CD4-positive, CD25-positive, alpha-beta regulatory T cell (primary cell): Measurements from ENCODE around the gene CHST6. TPM values are rescaled to one million over a fixed set of nuclear protein-coding genes. Genes with fewer than 3 reads are reported as not detected.
"Not testable (repeated sequence)": the region's sequence is repeated elsewhere in the genome, so short reads cannot be mapped to it uniquely, and the experiment has no call there.

Source experiments
- ATAC-seq, 2 donors: fragments of 150-1000 bp; cut with Tn5 transposase; one replicate each; pipeline ENCODE4 v1.10.0; 2021; ENCODE audit warnings: low read depth in 2 of 2, moderate number of reproducible peaks in 2 of 2, moderate library complexity in 1 of 2
- DNase-seq, 3 donors: peaks; one replicate each; pipeline versions ENCODE4 v3.0.0 to v3.0.0-alpha.2; 2012 to 2022; ENCODE audit warnings: mixed read lengths in 1 of 3
- H3K27ac ChIP-seq: one replicate; pipeline ENCODE4 v1.7.0; 2013; ENCODE audit warnings: mild to moderate bottlenecking, low read length; ENCODE audit not compliant: insufficient read depth, poor library complexity, severe bottlenecking
- H3K27me3 ChIP-seq: one replicate; pipeline ENCODE4 v1.7.0; 2013; ENCODE audit warnings: low read length; ENCODE audit not compliant: control insufficient read depth, insufficient read depth
- H3K36me3 ChIP-seq: one replicate; pipeline ENCODE4 v1.7.0; 2013; ENCODE audit warnings: mild to moderate bottlenecking, low read length, moderate library complexity; ENCODE audit not compliant: control insufficient read depth, insufficient read depth
- H3K4me1 ChIP-seq: 2 replicates; pipeline ENCODE4 v1.7.0; 2013; ENCODE audit warnings: mild to moderate bottlenecking, low read length; ENCODE audit not compliant: insufficient read depth, control insufficient read depth, poor library complexity, severe bottlenecking
- H3K4me3 ChIP-seq: one replicate; pipeline ENCODE4 v1.7.0; 2013; ENCODE audit warnings: low read depth, mild to moderate bottlenecking, low read length, moderate library complexity
- H3K9me3 ChIP-seq, 2 experiments: 1 replicate in 1 of 2; 2 replicates in 1 of 2; pipeline ENCODE4 v1.7.0; 2013; ENCODE audit warnings: low read length in 2 of 2, mild to moderate bottlenecking in 1 of 2, moderate library complexity in 1 of 2; ENCODE audit not compliant: control insufficient read depth in 2 of 2
- H3K27ac Mint-ChIP-seq, 3 donors: one replicate each; pipeline ENCODE4 v1.8.0; 2020 to 2022; ENCODE audit warnings: mild to moderate bottlenecking in 3 of 3, mixed read lengths in 3 of 3, moderate library complexity in 2 of 3
- H3K27me3 Mint-ChIP-seq: one replicate; pipeline ENCODE4 v1.8.0; 2022; ENCODE audit warnings: mild to moderate bottlenecking, mixed read lengths
- H3K36me3 Mint-ChIP-seq: one replicate; pipeline ENCODE4 v1.8.0; 2020; ENCODE audit warnings: mixed read lengths
- H3K4me1 Mint-ChIP-seq, 4 donors: one replicate each; pipeline ENCODE4 v1.8.0; 2020 to 2022; ENCODE audit warnings: mixed read lengths in 4 of 4, mild to moderate bottlenecking in 1 of 4
- H3K4me3 Mint-ChIP-seq, 4 donors: one replicate each; pipeline ENCODE4 v1.8.0; 2020 to 2022; ENCODE audit warnings: mild to moderate bottlenecking in 4 of 4, mixed read lengths in 4 of 4, moderate library complexity in 3 of 4
- H3K9me3 Mint-ChIP-seq, 7 donors: one replicate each; pipeline ENCODE4 v1.8.0; 2020 to 2022; ENCODE audit warnings: mixed read lengths in 7 of 7, mild to moderate bottlenecking in 3 of 7, moderate library complexity in 2 of 7
- polyA plus RNA-seq, 4 donors: library from polyadenylated mRNA; unstranded; fragments of 300-500 nt; fragmentation: Illumina TruSeq; gene quantifications; one replicate each; pipeline ENCODE4 v1.2.3, GENCODE V29; 2021
- total RNA-seq: library from RNA; stranded (reverse); gene quantifications from one replicate; pipeline ENCODE4 v1.2.3, GENCODE V29; 2022

Gene CHST6
- total and polyA plus RNA-seq, 5 donors from 2014 or later = not detected

DNA sequence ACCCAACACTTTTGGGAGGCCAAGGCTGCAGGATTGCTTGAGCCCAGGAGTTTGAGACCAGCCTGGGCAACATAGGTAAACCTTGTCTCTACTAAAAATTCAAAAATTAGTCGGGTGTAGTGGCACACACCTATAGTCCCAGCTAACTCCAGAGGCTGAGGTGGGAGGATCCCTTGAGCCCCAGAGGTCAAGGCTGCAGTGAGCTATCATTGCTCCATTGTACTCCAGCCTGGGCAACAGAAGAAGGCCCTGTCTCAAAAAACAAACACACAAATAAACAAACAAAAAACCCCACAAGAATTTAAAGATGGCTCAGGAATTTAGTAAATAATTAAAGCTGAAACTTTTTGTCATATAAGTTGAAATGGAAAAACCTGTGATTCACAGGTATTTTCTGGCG lies 28.5 kb downstream of the CHST6 start:
- H3K36me3 ChIP-seq = no peaks in the 10 kb centered on the region
- no peak overlapping the region for H3K27ac ChIP-seq
- no peak overlapping the region for H3K27ac Mint-ChIP-seq
- H3K36me3 Mint-ChIP-seq = no peaks in the 10 kb centered on the region
- no peak overlapping the region for H3K4me3 ChIP-seq
- ATAC-seq (no peak), DNase-seq (no peak)
- H3K9me3 Mint-ChIP-seq = peaks cover 0 to 2% (median 0%) of the 10 kb centered on the region in 7 donors
- H3K27me3 ChIP-seq = no peaks in the 10 kb centered on the region
- peak overlapping the region in 1 of 4 donors; percentile 34 for H3K4me3 Mint-ChIP-seq
- H3K4me1 Mint-ChIP-seq = peaks cover 16 to 28% (median 21%) of the 10 kb centered on the region in 4 donors
- H3K27me3 Mint-ChIP-seq = peaks cover 19% of the 10 kb centered on the region
- no peaks in the 10 kb centered on the region for H3K9me3 ChIP-seq
- H3K4me1 ChIP-seq = peaks cover 19% of the 10 kb centered on the region

DNA sequence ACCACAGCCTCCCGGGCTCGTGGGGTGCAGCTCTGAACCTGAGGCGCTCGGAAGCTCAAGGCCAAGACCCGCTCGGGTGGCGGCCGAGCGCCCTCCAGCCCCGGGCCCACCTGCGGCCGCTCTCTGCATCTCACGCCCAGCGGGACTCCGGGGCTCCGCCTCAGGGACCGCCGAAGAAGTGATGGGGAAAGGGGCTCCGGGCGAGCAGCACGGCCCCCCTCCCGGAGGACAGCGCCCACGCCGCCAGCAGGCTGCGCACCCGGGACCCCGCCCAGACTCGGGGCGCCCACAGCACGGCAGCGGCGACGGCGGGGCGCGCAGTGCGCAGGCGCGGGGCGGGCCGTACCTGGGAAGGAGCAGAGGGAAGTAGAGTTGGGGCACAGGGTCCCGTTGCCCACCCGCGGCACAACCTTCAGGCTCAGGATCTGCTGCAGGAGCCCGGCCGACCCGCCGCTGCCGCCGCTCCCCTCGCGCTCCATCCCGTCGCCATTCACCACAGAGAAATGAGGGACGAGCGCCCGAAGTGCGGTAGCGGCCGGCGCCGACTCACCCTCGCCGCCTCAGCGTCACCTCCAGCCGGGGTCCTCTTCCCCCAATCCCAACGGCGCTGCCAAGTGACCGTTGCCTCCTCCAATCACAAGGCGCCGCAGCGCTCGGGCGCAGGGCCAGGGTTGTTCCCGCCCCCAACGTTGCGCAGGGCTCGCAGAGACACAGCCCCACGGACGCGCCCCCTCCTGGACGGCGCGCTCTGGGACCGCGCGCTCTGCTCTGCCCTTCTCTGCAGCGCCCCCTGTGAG lies 30.9 kb downstream of the CHST6 start, which contains the start of gene TMEM170A:
Gene TMEM170A (minus strand): TSS at position 568 of the 797 bp plus-strand sequence. CDS start 89 bp downstream, at position 479.
- Mint-ChIP-seq H3K4me3 (peak within 1 kb of the TSS; percentile 92 to 96 (median 94)), H3K27me3 (peaks cover 13% of the 10 kb centered on the region), H3K36me3 (peaks cover 10% of the 10 kb centered on the region), H3K4me1 (peaks cover 24 to 51% (median 41%) of the 10 kb centered on the region in 4 donors), H3K27ac (peak within 1 kb of the TSS; percentile 95 to 96 (median 96)), H3K9me3 (peaks cover 0 to 2% (median 0%) of the 10 kb centered on the region in 7 donors)
- ATAC-seq (peak; percentile 89 to 93), DNase-seq (peak; percentile 98 to 99 (median 98))
- Histone ChIP-seq H3K9me3 (no peaks in the 10 kb centered on the region), H3K4me3 (peak within 1 kb of the TSS; percentile 84), H3K27me3 (no peaks in the 10 kb centered on the region), H3K27ac (peak within 1 kb of the TSS; percentile 98), H3K4me1 (peaks cover 35% of the 10 kb centered on the region), H3K36me3 (no peaks in the 10 kb centered on the region)

DNA sequence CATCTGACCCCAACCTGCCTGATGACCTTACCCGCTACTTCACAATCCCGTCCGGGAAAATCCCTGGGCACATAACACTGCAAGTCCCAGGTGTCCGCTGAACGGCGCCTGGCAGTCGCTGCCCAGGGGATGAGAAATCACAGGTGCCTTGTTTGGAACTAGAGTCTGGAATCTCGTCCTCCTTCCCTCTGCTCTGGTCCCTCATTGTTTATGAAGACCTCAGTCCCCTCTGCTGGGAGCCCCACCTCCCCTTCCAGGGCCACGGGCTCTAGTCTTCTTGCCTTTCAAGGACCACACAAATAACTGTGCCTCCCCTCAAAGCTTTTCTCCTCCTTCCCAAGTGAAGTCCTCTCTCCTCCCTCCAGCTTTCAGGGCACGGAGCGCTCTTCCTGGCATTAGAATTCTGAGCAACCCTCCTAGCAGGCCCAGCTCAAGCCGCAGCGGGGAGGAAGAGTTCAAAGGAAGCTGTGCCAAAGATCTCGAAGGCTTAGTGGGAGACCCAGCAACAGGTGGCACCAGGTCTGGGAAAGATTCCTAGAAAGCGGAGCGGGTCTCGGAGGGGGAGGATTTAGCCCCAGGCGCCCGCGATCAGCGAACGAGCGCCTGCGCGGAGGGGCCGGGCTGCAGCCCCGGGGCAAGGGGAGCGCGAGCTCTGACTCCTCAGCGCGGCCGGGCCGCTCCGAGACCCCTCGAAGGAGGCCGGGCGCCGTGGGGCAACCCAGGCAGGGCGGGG lies 31.7 kb downstream of the CHST6 start:
- peaks cover 35% of the 10 kb centered on the region for H3K4me1 ChIP-seq
- H3K27me3 ChIP-seq, DNase-seq, H3K9me3 ChIP-seq, H3K36me3 Mint-ChIP-seq, ATAC-seq, H3K36me3 ChIP-seq, H3K9me3 Mint-ChIP-seq: not testable (repeated sequence)
- peak overlapping the region; percentile 95 to 96 (median 96) for H3K27ac Mint-ChIP-seq
- H3K4me1 Mint-ChIP-seq = peaks cover 24 to 59% (median 42%) of the 10 kb centered on the region in 4 donors
- H3K27ac ChIP-seq = peak overlapping the region; percentile 98
- H3K4me3 ChIP-seq = peak overlapping the region; percentile 84
- peaks cover 13% of the 10 kb centered on the region for H3K27me3 Mint-ChIP-seq
- peak overlapping the region; percentile 92 to 96 (median 94) for H3K4me3 Mint-ChIP-seq

DNA sequence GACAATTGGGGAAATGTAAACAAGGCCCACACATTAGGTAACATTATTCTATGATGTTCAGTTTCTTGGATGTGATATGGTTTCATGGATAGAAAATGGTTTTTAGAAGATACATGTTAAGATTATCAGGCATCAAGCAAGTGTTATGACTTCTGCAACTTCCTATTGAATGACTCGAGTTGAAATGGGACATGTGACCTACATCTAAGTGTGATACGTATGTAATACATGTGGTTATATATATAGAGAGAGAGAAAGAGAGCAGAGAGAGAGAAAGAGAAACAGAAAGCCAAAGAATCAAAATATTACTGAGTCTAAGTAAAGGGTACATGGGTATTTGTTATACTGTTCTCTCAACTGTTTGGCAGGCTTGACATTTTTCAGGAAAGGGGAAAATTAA lies 32.4 kb downstream of the CHST6 start:
- H3K4me1 Mint-ChIP-seq = peaks cover 30 to 66% (median 45%) of the 10 kb centered on the region in 4 donors
- ATAC-seq (peak; percentile 9 to 13), DNase-seq (peak in 2 of 3 donors; percentile 63 to 78)
- H3K4me3 ChIP-seq = peak overlapping the region; percentile 84
- peak overlapping the region; percentile 92 to 96 (median 94) for H3K4me3 Mint-ChIP-seq
- peaks cover 35% of the 10 kb centered on the region for H3K4me1 ChIP-seq
- H3K36me3 ChIP-seq = no peaks in the 10 kb centered on the region
- peak overlapping the region; percentile 95 to 96 (median 96) for H3K27ac Mint-ChIP-seq
- no peaks in the 10 kb centered on the region for H3K27me3 ChIP-seq
- peaks cover 0 to 2% (median 0%) of the 10 kb centered on the region in 7 donors for H3K9me3 Mint-ChIP-seq
- H3K36me3 Mint-ChIP-seq = peaks cover 10% of the 10 kb centered on the region
- H3K9me3 ChIP-seq = no peaks in the 10 kb centered on the region
- H3K27me3 Mint-ChIP-seq = peaks cover 13% of the 10 kb centered on the region
- peak overlapping the region; percentile 98 for H3K27ac ChIP-seq

DNA sequence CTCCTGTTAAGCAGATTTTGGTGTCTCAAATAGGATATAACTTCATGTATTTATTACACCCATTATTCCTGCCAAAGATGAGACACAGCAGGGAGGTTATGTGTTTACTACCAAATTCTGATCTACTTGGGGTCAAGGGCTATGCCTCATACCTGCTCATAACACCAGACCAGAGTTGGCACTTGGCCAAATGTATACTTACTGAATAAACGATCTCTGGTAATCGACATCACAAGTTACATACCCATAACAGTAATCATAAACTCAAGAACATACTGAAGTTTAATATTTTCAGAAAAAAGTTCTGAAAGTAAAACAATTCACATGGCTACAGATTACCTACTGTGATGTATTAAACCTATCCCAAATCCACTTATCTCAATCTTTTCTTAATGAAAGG lies 33.7 kb downstream of the CHST6 start:
- peaks cover 4% of the 10 kb centered on the region for H3K36me3 ChIP-seq
- H3K27ac ChIP-seq = peak overlapping the region; percentile 98
- peaks cover 8% of the 10 kb centered on the region for H3K27me3 Mint-ChIP-seq
- no peak for ATAC-seq
- peaks cover 35% of the 10 kb centered on the region for H3K4me1 ChIP-seq
- peaks cover 0 to 2% (median 0%) of the 10 kb centered on the region in 7 donors for H3K9me3 Mint-ChIP-seq
- peak overlapping the region in 2 of 3 donors; percentile 33 to 95 for H3K27ac Mint-ChIP-seq
- H3K4me3 ChIP-seq = peak overlapping the region; percentile 54
- no peaks in the 10 kb centered on the region for H3K27me3 ChIP-seq
- peak overlapping the region in 3 of 4 donors; percentile 26 to 94 (median 92) for H3K4me3 Mint-ChIP-seq
- H3K4me1 Mint-ChIP-seq = peaks cover 30 to 77% (median 51%) of the 10 kb centered on the region in 4 donors
- peaks cover 10% of the 10 kb centered on the region for H3K36me3 Mint-ChIP-seq
- DNase-seq = no peak
- H3K9me3 ChIP-seq = no peaks in the 10 kb centered on the region

DNA sequence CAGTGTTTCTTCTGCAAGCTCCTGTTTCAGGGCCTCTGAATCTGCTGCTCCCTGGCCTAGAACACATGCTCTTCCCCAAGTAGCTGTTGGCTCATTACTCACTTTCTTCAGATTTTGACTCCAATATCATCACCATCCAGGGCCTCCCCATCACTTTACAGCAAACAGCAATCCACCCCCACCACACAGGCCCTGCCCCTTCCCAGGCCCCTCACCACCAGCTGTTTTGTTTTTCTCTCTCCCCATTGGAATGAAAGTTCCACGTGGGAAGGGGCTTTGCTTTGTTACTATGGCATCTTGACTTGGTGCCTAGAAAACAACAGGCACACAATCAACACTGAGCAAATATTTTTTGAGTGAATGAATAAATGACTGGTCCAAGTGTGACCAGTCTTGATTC lies 34.8 kb downstream of the CHST6 start:
- H3K36me3 ChIP-seq = peaks cover 4% of the 10 kb centered on the region
- H3K9me3 ChIP-seq = no peaks in the 10 kb centered on the region
- H3K4me1 Mint-ChIP-seq = peaks cover 30 to 85% (median 58%) of the 10 kb centered on the region in 4 donors
- peaks cover 10% of the 10 kb centered on the region for H3K36me3 Mint-ChIP-seq
- H3K27me3 ChIP-seq = no peaks in the 10 kb centered on the region
- no peak for ATAC-seq
- H3K27ac Mint-ChIP-seq = peak overlapping the region; percentile 35 to 95 (median 82)
- peaks cover 0 to 2% (median 0%) of the 10 kb centered on the region in 7 donors for H3K9me3 Mint-ChIP-seq
- H3K27ac ChIP-seq = no peak overlapping the region
- peak overlapping the region in 3 of 4 donors; percentile 5 to 94 (median 50) for H3K4me3 Mint-ChIP-seq
- peaks cover 8% of the 10 kb centered on the region for H3K27me3 Mint-ChIP-seq
- DNase-seq = no peak
- peaks cover 35% of the 10 kb centered on the region for H3K4me1 ChIP-seq
- H3K4me3 ChIP-seq = peak overlapping the region; percentile 37

DNA sequence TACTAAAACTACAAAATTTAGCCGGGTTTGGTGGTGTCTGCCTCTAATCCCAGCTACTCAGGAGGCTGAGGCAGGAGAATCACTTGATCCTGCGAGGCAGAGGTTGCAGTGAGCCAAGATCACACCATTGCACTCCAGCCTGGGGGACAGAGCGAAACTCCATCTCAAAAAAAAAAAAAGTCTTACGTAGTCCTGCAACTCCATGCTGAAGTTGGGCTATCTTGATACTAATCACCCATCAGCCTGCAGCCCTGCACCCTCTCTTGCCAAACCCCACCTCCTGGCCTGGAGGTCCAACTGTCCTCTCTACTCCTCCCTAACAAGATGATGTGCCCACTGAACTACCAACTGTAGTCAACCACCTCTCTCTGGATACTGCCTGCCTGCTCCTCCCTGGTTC lies 35.5 kb downstream of the CHST6 start:
- Histone ChIP-seq H3K27me3 (no peaks in the 10 kb centered on the region), H3K27ac (no peak overlapping the region), H3K4me3 (no peak overlapping the region), H3K9me3 (no peaks in the 10 kb centered on the region), H3K4me1 (peaks cover 35% of the 10 kb centered on the region), H3K36me3 (peaks cover 4% of the 10 kb centered on the region)
- ATAC-seq = no peak
- no peak overlapping the region for H3K4me3 Mint-ChIP-seq
- peak overlapping the region in 2 of 3 donors; percentile 48 to 82 for H3K27ac Mint-ChIP-seq
- peaks cover 10% of the 10 kb centered on the region for H3K36me3 Mint-ChIP-seq
- H3K9me3 Mint-ChIP-seq = peaks cover 0 to 2% (median 0%) of the 10 kb centered on the region in 7 donors
- no peak for DNase-seq
- peaks cover 5% of the 10 kb centered on the region for H3K27me3 Mint-ChIP-seq
- H3K4me1 Mint-ChIP-seq = peaks cover 26 to 89% (median 57%) of the 10 kb centered on the region in 4 donors
